Measurements from ENCODE around the gene GOSR2. TPM values are rescaled to one million over a fixed set of nuclear protein-coding genes. Genes with fewer than 3 reads are reported as not detected.

The GOSR2 gene
- 76.3 and 80.5 TPM in 2 replicates for total RNA-seq

GRCh38 chr17:46922804-46923635 lies at the start of gene GOSR2:
Gene GOSR2 (plus strand): TSS chr17:46923160. CDS start chr17:46923193, 33 bp downstream.

GRCh38 chr17:46979147-46979863 lies 56.3 kb downstream of the GOSR2 start, which contains the start of gene RPRML:
Gene RPRML (minus strand): TSS chr17:46979253. CDS start chr17:46979007, 246 bp downstream.

Small RNA genes lying within 50 kb of the gene (small RNA-seq; reads per million reads assigned to genes)
- gene MIR5089 (not detected), gene RNU6ATAC3P (0.44 reads per million)

Other genes starting within 250 kb of the GOSR2 start
- gene WNT3, start 104.5 kb upstream of the GOSR2 start, total RNA-seq = 1.8 and 1.9 TPM in 2 replicates
- gene WNT9B, start 71.6 kb upstream of the GOSR2 start, total RNA-seq = not detected in 2 replicates
- not detected in 2 replicates for gene RPRML, start 56.1 kb downstream of the GOSR2 start, total RNA-seq